AG08395 (cell line): ENCODE results near the gene ANO8.
"Not testable (repeated sequence)": the region's sequence is repeated elsewhere in the genome, so short reads cannot be mapped to it uniquely, and the experiment has no call there.

ENCODE experiments used
- DNase-seq: peaks from one replicate; pipeline ENCODE4 v3.0.0; 2012; ENCODE audit warnings: mixed read lengths, low spot score

ANO8 gene

DNA sequence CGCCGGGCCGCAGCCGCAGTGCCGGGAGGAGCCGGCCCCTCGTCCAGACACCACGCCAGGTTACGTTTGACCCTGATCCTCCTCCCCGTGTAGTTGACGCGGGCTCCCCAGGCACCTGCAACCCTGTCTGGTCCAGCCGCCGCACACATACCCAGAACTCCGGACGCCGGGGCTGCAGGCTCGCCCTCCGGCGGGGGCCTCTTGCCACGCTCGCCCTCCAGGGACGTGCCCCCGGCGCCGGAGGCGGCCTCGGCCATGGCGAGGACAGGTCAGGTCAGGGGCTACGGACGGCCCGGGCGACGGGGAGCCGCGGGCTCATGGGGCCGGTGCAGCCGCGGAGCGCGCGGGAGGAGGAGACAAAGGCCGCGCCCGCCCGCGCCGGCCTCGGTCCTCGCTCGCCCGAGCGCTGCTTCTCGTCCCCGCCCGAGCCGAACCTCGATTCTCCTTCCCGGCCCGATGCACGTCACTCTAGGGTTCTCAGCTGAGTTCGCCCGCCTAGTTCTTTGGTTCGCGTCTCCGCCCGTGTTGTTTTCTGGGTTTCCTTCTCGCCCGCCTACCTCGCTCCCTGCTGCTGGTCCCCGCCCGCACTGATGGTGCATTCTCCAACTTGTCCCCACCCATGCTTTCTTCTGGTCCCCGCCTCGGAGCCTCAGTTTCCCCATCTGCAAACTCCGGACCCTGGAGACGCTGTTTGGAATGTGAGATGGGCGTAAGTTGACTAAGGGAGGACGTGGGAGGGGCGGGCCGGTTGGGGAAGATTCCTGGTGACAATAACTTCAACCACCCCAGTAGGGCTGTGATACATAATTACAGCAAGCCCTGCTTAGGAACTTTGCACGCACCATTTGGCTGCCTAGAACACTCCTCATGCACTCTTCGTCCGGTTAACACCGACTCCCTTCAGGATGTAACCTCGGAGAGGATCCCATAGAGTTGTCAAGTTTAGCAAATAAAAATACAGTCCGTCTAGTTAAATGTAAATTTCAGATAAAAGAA is at the start of gene ANO8:
TSS of gene ANO8 (minus strand) at position 442 of the 996 bp plus-strand sequence. CDS start at position 257, 185 bp downstream.
- peak; percentile 96 for DNase-seq

- DNase-seq = no peak
These were observed 45.9 kb upstream of the ANO8 start for GRCh38 chr19:17380426-17381138.

DNA sequence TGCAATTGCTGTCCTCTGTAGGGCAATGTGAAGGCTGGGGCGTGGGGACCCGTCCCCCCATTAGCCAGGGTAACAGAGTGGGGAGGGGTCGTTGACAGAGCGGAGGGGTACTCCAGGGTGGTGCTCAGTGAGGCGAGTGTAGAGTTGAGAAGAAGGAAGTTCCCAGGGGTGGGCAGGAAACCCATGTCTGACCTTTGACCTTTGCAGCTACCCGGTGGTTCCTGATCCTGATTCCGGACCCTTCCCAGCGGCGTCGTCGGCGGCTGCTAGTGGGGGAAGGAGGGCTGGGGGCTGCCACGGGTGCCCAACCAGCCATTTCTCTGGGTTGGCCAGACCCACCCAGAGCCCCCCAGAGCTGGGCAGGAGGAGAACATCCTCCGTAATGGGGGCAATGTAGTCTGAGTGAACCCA is 44.6 kb upstream of the ANO8 start:
- DNase-seq = no peak

- no peak for DNase-seq
These were observed 43.6 kb upstream of the ANO8 start for GRCh38 chr19:17378271-17378670.

- DNase-seq = no peak
These were observed 42.4 kb upstream of the ANO8 start, which contains the start of gene PLVAP for GRCh38 chr19:17376935-17377600. PLVAP (minus strand) TSS chr19:17377342; CDS start chr19:17377288, 54 bp downstream.

DNA sequence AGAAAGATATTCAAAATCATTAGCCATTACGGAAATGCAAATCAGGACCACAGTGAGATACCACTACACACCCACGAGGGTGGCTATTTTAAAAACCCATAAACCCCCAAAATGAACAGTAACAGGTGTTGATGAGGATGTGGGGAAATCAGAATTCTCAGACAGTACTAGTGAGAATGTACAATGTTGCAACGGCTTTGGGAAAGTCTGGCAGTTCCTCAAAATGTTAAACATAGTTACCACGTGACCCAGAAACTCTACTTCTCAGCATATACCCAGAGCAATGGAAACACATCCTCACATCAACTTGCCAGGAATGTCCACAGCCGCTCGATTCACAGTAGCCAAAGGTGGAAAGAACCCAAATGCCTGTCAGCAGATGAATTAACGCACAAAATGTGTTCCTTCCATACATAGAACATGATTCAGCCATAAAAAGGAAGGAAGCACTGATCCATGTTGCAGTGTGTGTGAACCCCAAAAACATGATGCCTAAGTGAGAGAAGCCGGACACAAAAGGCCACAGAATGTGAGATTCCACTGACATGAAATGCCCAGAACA is 35.5 kb upstream of the ANO8 start:
- no peak for DNase-seq

- no peak for DNase-seq
These were observed 30.7 kb upstream of the ANO8 start for GRCh38 chr19:17365361-17365760.

DNA sequence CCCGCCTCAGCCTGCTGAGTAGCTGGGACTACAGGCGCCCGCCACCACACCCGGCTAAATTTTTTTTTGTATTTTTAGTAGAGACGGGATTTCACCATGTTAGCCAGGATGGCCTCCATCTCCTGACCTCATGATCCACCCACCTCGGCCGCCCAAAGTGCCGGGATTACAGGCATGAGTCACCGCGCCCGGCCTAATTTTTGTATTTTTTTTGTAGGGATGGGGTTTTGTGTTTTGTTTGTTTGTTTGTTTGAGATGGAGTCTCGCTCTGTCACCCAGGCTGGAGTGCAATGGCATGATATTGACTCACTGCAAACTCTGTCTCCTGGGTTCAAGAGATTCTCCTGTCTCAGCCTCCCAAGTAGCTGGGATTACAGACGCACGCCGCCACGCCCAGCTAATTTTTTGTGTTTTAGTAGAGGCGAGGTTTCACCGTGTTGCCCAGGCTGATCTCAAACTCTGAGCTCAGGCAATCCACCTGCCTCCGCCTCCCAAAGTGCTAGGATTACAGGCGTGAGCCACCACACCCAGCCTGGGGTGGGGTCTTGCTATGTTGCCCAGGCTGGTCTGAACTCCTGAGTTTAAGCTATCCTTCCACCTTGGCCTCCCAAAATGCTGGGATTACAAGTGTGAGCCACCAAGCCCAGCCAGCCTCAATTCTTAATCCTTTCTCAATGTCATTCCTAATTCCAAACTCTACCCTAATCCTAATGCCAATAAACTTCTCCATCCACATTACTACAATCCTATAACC is 29.4 kb upstream of the ANO8 start:
- not testable (repeated sequence) for DNase-seq

GRCh38 chr19:17359905-17360800 is 25.5 kb upstream of the ANO8 start:
- DNase-seq = no peak

DNA sequence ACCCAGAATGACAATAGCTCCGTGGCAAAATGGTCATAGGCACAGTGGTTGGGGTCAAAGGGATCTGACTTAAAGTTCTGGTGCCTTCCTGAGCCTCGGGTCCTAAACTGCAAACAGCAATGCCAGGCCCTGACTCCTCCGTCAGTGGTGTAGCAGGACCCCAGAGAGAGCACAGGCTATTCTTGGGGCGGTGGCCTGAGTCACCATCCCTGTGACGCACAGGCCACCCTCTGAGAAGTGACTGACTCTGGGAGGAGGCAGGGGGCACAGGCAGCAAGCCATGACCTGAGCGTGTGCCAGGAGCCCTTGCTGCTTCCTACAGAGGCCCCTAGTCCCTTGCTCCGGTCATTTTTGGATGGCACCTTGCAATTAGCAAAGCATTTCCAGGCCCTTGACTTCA is 23.7 kb upstream of the ANO8 start:
- DNase-seq = peak; percentile 38

DNA sequence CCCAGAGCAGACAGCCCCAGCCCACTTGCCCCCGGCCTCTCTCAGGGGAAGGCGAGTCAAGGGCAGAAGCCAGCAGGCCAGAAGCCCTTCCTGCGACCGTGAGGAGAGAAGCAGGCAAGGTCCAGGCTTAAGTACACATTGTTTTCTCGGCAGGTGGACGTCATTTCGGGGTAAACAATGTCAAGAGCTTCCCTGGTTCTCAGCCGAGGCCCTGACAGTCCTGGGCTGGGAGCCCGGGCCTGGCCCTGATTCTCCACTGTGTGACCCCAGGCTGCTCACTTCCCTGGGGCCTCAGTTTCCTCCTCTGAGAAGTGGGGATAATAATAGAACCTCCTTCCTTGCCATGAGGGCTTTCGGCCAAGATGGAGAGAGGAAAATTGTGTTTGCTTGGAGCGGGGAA is 23.1 kb upstream of the ANO8 start:
- no peak for DNase-seq

DNA sequence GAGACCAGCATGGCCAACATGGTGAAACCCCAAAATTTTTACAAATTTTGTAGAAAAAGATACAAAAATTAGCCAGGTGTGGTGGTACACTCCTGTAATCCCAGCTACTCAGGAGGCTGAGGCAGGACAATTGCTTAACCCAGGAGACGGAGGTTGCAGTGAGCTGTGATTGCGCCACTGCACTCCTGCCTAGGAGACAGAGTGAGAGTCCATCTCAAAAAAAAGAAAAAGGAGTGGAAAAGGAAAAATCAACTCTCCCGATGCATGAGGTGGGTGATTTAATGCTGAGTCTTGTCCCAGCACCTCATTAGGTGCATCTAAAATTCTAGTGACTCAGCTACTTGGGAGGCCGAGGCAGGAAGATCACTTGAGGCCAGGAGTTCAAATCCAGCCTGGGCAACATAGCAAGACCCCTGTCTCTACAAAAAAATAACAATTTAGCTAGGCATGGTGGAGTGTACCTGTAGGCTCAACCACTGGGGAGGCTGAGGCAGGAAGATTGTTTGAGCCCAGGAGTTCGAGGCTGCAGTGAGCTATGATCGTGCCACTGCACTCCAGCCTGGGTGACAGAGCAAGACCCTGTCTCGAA is 22.5 kb upstream of the ANO8 start:
- no peak for DNase-seq

DNA sequence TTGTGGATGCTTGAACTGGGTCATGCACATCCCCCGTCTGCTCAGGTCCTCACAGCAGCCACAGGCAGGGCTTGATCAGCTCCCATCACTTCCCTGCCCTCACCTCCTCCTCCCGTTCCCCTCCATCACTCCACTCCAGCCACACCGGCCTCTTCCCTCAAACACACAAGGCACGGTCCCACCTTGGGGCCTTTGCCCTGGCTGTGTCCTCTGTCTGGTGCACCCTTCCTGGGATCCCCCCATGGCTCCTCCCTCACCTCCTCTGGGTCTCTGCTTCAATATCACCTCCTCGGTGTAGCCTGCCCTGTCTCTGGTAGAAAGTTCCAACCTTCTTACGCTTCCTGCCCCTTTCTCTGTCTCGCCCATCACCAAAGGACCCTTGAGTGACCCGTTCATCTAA is 18.7 kb upstream of the ANO8 start:
- no peak for DNase-seq

- no peak for DNase-seq
These were observed 18.1 kb upstream of the ANO8 start for GRCh38 chr19:17352608-17353280.

GRCh38 chr19:17351815-17352435 is 17.3 kb upstream of the ANO8 start:
- no peak for DNase-seq

DNA sequence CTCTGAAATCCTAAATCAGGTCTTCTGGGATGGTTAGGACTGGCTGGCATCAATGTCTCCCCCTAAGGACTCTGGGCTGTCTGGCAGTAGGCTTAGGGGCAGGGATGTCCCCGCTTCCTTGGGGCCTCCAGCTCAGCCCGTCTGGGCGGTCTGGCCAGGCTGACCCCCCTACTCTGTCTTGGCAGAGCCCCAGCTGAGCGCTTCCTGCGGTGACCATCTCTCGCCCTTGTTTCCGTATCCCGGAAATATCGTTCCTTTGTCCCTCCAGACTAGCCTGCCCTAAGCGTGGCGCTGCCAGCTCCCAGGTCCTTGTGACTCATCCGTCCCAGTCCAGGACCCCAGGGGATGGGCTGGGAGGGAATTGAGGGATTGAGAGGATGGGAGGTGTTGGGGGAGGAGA is 14.0 kb upstream of the ANO8 start:
- peak; percentile 42 for DNase-seq

DNA sequence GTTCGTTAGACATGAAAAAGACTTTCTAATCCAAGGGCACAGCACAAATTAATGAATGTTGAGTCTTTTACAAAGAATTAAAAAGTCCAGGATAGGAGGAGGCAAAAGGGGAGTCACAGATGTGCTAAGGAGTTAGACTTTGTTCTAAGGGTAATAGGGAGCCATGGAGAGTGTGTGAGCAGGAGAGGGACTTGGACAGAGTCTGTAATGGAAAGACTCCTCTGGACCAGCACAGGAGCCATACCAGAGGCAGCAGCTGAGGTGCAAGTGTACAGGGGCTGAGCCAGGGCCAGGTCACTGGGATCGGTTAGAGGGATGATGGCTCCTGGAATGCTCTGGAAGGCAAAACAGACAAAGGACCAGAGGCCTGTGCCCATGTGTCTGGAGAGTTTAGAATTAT is 13.2 kb upstream of the ANO8 start:
- DNase-seq = no peak

DNA sequence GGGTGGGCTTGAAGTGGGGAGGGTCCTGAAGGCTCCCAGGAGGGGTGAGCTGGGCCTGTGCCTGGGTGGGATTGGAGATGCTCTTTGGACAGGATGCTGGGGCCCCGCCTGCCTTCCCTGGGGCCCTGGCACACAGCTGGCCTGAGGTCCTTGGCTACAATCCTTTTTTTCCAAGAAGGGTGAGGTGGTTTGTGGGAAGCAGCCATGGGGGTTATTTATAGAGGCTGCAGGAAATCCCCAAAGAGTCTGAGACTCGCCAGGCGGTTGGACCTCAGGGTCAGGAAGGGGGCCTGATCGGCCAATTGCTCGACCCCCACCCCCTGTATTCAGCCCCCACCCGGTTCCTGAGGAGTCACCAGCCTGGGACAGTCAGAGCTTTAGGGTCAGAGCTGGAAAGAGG is 12.7 kb upstream of the ANO8 start:
- no peak for DNase-seq
